WTC11 (cell line): ENCODE measurements around the gene WDR46. TPM values are rescaled to one million over a fixed set of nuclear protein-coding genes. Genes with fewer than 3 reads are reported as not detected.

Source experiments
- ATAC-seq: fragments of 200-7000 bp; cut with Tn5 transposase; 2 replicates; pipeline ENCODE4 v1.10.0; 2021; ENCODE audit warnings: mild to moderate bottlenecking, moderate library complexity
- CTCF ChIA-PET: fragments of 300-600 bp; sonication (Branson Sonifier 250); formaldehyde crosslinking; loops from one replicate; lab custom pipeline; 2021; ENCODE audit warnings: antibody characterized with exemption; lab: Charles Lee
- POLR2A ChIA-PET: fragments of 350-600 bp; sonication (Branson Sonifier 250); formaldehyde crosslinking; loops from one replicate; lab custom pipeline; 2021; ENCODE audit warnings: antibody characterized with exemption; lab: Charles Lee
- DNase-seq: peaks from one replicate; pipeline ENCODE4 v3.0.0; 2021; ENCODE audit warnings: low spot score
- H3K27ac Mint-ChIP-seq: 2 replicates; pipeline ENCODE4 v1.8.0; 2021; ENCODE audit warnings: mixed read lengths
- H3K27me3 Mint-ChIP-seq: 2 replicates; pipeline ENCODE4 v1.8.0; 2021; ENCODE audit warnings: low read depth, mild to moderate bottlenecking, moderate library complexity, mixed read lengths
- H3K36me3 Mint-ChIP-seq: 2 replicates; pipeline ENCODE4 v1.8.0; 2021; ENCODE audit warnings: mixed read lengths
- H3K4me1 Mint-ChIP-seq: 2 replicates; pipeline ENCODE4 v1.8.0; 2022; ENCODE audit warnings: mixed read lengths
- H3K4me3 Mint-ChIP-seq: 2 replicates; pipeline ENCODE4 v1.8.0; 2021; ENCODE audit warnings: mild to moderate bottlenecking, moderate library complexity, mixed read lengths
- H3K9me3 Mint-ChIP-seq: 2 replicates; pipeline ENCODE4 v1.8.0; 2021; ENCODE audit warnings: mixed read lengths
- ATF6 ChIP-seq: sonication (generic); formaldehyde crosslinking; IDR thresholded peaks from 2 replicates; pipeline ENCODE4 v1.8.1; 2023; ENCODE audit warnings: mild to moderate bottlenecking, missing genetic modification reagents
- CREB1 ChIP-seq: sonication (generic); formaldehyde crosslinking; IDR thresholded peaks from 2 replicates; pipeline ENCODE4 v1.8.0; 2023; ENCODE audit warnings: mild to moderate bottlenecking, missing genetic modification reagents
- ERG ChIP-seq: fragments of 250-450 bp; sonication (Bioruptor Pico); IDR thresholded peaks from 2 replicates; pipeline ENCODE4 v1.8.0; 2021; ENCODE audit warnings: mild to moderate bottlenecking
- FOXJ3 ChIP-seq: sonication (generic); formaldehyde crosslinking; IDR thresholded peaks from 2 replicates; pipeline ENCODE4 v1.9.0; 2021; ENCODE audit warnings: missing genetic modification reagents, mild to moderate bottlenecking, borderline replicate concordance
- GRHL2 ChIP-seq: fragments of 250-450 bp; sonication (Bioruptor Pico); IDR thresholded peaks from 2 replicates; pipeline ENCODE4 v1.8.0; 2022; ENCODE audit warnings: mild to moderate bottlenecking, moderate library complexity; ENCODE audit not compliant: insufficient replicate concordance, severe bottlenecking
- GTF2I ChIP-seq: fragments of 250-450 bp; sonication (Bioruptor Pico); conservative IDR thresholded peaks from 2 replicates; pipeline ENCODE4 v1.4.0; 2021; ENCODE audit warnings: mild to moderate bottlenecking
- IRF2 ChIP-seq: sonication (generic); formaldehyde crosslinking; IDR thresholded peaks from 2 replicates; pipeline ENCODE4 v1.8.0; 2022; ENCODE audit warnings: low read depth, missing genetic modification reagents, borderline replicate concordance
- MLX ChIP-seq: sonication (generic); formaldehyde crosslinking; IDR thresholded peaks from 2 replicates; pipeline ENCODE4 v1.8.1; 2023; ENCODE audit warnings: mild to moderate bottlenecking, missing genetic modification reagents, moderate library complexity
- NR1H2 ChIP-seq: sonication (generic); formaldehyde crosslinking; IDR thresholded peaks from 2 replicates; pipeline ENCODE4 v1.9.0; 2021; ENCODE audit warnings: mild to moderate bottlenecking, moderate library complexity, missing genetic modification reagents
- SMAD4 ChIP-seq: sonication (generic); formaldehyde crosslinking; IDR thresholded peaks from 2 replicates; pipeline ENCODE4 v1.8.0; 2022; ENCODE audit warnings: mild to moderate bottlenecking, missing genetic modification reagents
- SOX15 ChIP-seq: fragments of 250-450 bp; sonication (Bioruptor Pico); IDR thresholded peaks from 2 replicates; pipeline ENCODE4 v1.9.0; 2021; ENCODE audit warnings: mild to moderate bottlenecking
- SP1 ChIP-seq: sonication (generic); formaldehyde crosslinking; conservative IDR thresholded peaks from 2 replicates; pipeline ENCODE4 v1.8.1; 2022; ENCODE audit warnings: missing genetic modification reagents
- ZMAT4 ChIP-seq: fragments of 250-450 bp; sonication (Bioruptor Pico); IDR thresholded peaks from 2 replicates; pipeline ENCODE4 v1.9.0; 2021; ENCODE audit warnings: mild to moderate bottlenecking
- ZNF263 ChIP-seq: sonication (generic); formaldehyde crosslinking; IDR thresholded peaks from 2 replicates; pipeline ENCODE4 v1.8.1; 2022; ENCODE audit warnings: low read depth, mild to moderate bottlenecking, moderate library complexity, missing genetic modification reagents
- ZNF423 ChIP-seq: fragments of 250-450 bp; sonication (Bioruptor Pico); IDR thresholded peaks from 2 replicates; pipeline ENCODE4 v2.1.2; 2022; ENCODE audit warnings: mild to moderate bottlenecking, moderate library complexity
- ZNF512 ChIP-seq: sonication (generic); formaldehyde crosslinking; IDR thresholded peaks from 2 replicates; pipeline ENCODE4 v1.8.1; 2022; ENCODE audit warnings: missing genetic modification reagents, borderline replicate concordance
- ZNF671 ChIP-seq: fragments of 250-450 bp; sonication (Bioruptor Pico); IDR thresholded peaks from 2 replicates; pipeline ENCODE4 v1.8.0; 2021; ENCODE audit warnings: mild to moderate bottlenecking
- total RNA-seq: library from RNA; stranded (reverse); gene quantifications from 3 replicates; pipeline ENCODE4 v1.2.3, GENCODE V29; 2021
- TF ChIP-seq, protein P1 (sequence below): sonication (generic); formaldehyde crosslinking; IDR thresholded peaks from 2 replicates; pipeline ENCODE4 v1.8.0; 2022; ENCODE audit warnings: mild to moderate bottlenecking, missing genetic modification reagents
- TF ChIP-seq, protein P2 (sequence below): fragments of 250-450 bp; sonication (Bioruptor Pico); IDR thresholded peaks from 2 replicates; pipeline ENCODE4 v2.1.2; 2022; ENCODE audit warnings: mild to moderate bottlenecking, moderate library complexity
- TF ChIP-seq, protein P3 (sequence below): sonication (generic); formaldehyde crosslinking; IDR thresholded peaks from 2 replicates; pipeline ENCODE4 v1.8.0; 2022; ENCODE audit warnings: missing genetic modification reagents

Gene WDR46
- total RNA-seq, 1 experiment from 2014 or later = 94.5 TPM

DNA sequence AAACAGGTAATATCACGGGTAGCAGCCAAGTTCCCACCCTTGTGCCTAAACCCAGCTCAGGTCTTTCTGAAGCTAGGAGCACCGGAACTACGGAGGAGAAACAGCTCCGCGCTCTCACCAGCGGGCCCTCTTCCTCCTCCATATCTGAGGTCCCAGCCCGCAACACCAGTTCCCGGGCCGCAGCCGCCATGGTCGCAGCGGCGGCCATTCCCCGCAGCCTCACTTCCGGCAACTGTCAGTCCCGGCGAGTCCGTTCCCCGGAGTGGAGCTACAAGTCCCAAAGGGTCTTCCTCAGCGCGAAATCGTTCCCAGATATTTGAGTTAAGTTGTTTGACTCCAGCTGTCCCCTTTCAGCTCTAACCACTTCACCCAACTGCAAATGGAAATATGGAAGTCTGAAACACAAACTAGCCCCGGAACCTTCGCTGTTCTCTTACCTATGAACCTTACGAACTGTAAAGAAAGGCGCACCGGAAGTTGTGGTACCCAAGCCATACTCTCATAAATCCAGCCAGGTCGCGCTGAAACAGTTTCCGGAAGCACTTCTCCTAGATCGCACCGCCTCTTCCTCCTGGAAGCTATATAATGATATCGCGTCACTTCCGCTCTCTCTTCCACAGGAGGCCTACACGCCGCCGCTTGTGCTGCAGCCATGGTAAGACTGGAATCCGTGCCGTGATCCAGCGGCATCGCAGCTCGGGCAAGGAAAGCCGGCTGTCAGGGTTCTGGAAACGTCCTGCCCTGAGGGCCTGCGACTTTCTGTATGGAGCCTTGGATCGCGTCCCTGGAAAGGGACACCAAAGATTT, 17.4 kb downstream of the WDR46 start, which contains the start of the genes RPS18 and VPS52 (continued):
- TF ChIP-seq, protein P1, sequence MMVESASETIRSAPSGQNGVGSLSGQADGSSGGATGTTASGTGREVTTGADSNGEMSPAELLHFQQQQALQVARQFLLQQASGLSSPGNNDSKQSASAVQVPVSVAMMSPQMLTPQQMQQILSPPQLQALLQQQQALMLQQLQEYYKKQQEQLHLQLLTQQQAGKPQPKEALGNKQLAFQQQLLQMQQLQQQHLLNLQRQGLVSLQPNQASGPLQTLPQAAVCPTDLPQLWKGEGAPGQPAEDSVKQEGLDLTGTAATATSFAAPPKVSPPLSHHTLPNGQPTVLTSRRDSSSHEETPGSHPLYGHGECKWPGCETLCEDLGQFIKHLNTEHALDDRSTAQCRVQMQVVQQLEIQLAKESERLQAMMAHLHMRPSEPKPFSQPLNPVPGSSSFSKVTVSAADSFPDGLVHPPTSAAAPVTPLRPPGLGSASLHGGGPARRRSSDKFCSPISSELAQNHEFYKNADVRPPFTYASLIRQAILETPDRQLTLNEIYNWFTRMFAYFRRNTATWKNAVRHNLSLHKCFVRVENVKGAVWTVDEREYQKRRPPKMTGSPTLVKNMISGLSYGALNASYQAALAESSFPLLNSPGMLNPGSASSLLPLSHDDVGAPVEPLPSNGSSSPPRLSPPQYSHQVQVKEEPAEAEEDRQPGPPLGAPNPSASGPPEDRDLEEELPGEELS (CRISPR knock-in tag) = no peak; the same call in 1 of the 2 replicates
- TF ChIP-seq GTF2I (CRISPR knock-in tag) = no peak
- TF ChIP-seq SP1 (CRISPR knock-in tag) = peak; percentile 53; the same call in 1 of the 2 replicates
- TF ChIP-seq ZNF263 (CRISPR knock-in tag) = no peak
- TF ChIP-seq ZNF423 (CRISPR knock-in tag) = no peak
- TF ChIP-seq, protein P2, sequence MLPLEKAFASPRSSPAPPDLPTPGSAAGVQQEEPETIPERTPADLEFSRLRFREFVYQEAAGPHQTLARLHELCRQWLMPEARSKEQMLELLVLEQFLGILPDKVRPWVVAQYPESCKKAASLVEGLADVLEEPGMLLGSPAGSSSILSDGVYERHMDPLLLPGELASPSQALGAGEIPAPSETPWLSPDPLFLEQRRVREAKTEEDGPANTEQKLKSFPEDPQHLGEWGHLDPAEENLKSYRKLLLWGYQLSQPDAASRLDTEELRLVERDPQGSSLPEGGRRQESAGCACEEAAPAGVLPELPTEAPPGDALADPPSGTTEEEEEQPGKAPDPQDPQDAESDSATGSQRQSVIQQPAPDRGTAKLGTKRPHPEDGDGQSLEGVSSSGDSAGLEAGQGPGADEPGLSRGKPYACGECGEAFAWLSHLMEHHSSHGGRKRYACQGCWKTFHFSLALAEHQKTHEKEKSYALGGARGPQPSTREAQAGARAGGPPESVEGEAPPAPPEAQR (CRISPR knock-in tag) = no peak
- no peak for TF ChIP-seq GRHL2 (CRISPR knock-in tag)
- no peak for TF ChIP-seq ZNF671 (CRISPR knock-in tag)
- TF ChIP-seq, protein P3, sequence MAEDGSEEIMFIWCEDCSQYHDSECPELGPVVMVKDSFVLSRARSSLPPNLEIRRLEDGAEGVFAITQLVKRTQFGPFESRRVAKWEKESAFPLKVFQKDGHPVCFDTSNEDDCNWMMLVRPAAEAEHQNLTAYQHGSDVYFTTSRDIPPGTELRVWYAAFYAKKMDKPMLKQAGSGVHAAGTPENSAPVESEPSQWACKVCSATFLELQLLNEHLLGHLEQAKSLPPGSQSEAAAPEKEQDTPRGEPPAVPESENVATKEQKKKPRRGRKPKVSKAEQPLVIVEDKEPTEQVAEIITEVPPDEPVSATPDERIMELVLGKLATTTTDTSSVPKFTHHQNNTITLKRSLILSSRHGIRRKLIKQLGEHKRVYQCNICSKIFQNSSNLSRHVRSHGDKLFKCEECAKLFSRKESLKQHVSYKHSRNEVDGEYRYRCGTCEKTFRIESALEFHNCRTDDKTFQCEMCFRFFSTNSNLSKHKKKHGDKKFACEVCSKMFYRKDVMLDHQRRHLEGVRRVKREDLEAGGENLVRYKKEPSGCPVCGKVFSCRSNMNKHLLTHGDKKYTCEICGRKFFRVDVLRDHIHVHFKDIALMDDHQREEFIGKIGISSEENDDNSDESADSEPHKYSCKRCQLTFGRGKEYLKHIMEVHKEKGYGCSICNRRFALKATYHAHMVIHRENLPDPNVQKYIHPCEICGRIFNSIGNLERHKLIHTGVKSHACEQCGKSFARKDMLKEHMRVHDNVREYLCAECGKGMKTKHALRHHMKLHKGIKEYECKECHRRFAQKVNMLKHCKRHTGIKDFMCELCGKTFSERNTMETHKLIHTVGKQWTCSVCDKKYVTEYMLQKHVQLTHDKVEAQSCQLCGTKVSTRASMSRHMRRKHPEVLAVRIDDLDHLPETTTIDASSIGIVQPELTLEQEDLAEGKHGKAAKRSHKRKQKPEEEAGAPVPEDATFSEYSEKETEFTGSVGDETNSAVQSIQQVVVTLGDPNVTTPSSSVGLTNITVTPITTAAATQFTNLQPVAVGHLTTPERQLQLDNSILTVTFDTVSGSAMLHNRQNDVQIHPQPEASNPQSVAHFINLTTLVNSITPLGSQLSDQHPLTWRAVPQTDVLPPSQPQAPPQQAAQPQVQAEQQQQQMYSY (CRISPR knock-in tag) = peak; percentile 42
- TF ChIP-seq MLX (CRISPR knock-in tag) = no peak
- no peak for TF ChIP-seq ERG (CRISPR knock-in tag)

GRCh38 chr6:33271117-33271467, 17.9 kb downstream of the WDR46 start:
- ChIA-PET CTCF (interaction anchor here (2.1 to 2.4 kb wide), 2 partner anchors 22 to 47 kb away, joined by 6 to 10 read pairs; partner anchors contain the start of gene ZBTB22), POLR2A (interaction anchor here (0.5 to 2.1 kb wide), 9 partner anchors 8 to 299 kb away, joined by 3 to 8 read pairs (median 5); partner anchors contain the start of gene RING1)
- Mint-ChIP-seq H3K4me3 (peak overlapping the region; percentile 96), H3K9me3 (no peaks in the 10 kb centered on the region), H3K4me1 (peaks cover 44% of the 10 kb centered on the region), H3K27me3 (no peaks in the 10 kb centered on the region), H3K27ac (peak overlapping the region; percentile 100), H3K36me3 (peaks cover 67% of the 10 kb centered on the region)
- DNase-seq = no peak
- ATAC-seq = peak; percentile 8
- no peak for TF ChIP-seq ATF6
- no peak for TF ChIP-seq SOX15
- TF ChIP-seq ZNF512 (CRISPR knock-in tag) = no peak
- TF ChIP-seq FOXJ3 = no peak
- no peak for TF ChIP-seq IRF2
- no peak for TF ChIP-seq CREB1 (CRISPR knock-in tag)
- no peak for TF ChIP-seq SMAD4 (CRISPR knock-in tag)
- TF ChIP-seq NR1H2 (CRISPR knock-in tag) = no peak
- TF ChIP-seq ZMAT4 = no peak
